Nephron (organoid): ENCODE data around the gene MCL1.
"Not testable (repeated sequence)": the region's sequence is repeated elsewhere in the genome, so short reads cannot be mapped to it uniquely, and the experiment has no call there.

Experiments used
- H3K27ac Mint-ChIP-seq, 3 experiments: 2 replicates each; pipeline ENCODE4 v1.8.0; 2020; ENCODE audit warnings: mixed read lengths in 3 of 3, mild to moderate bottlenecking in 2 of 3, moderate library complexity in 1 of 3
- H3K27me3 Mint-ChIP-seq: 2 replicates; pipeline ENCODE4 v1.8.0; 2021; ENCODE audit warnings: low read depth, mild to moderate bottlenecking, moderate library complexity, mixed read lengths
- H3K36me3 Mint-ChIP-seq: 2 replicates; pipeline ENCODE4 v1.8.0; 2020; ENCODE audit warnings: low read depth, mixed read lengths
- H3K4me1 Mint-ChIP-seq: 2 replicates; pipeline ENCODE4 v1.8.0; 2020; ENCODE audit warnings: mixed read lengths
- H3K4me3 Mint-ChIP-seq, 3 experiments: 2 replicates each; pipeline ENCODE4 v1.8.0; 2020; ENCODE audit warnings: mild to moderate bottlenecking in 3 of 3, mixed read lengths in 3 of 3, moderate library complexity in 2 of 3
- H3K9me3 Mint-ChIP-seq: 2 replicates; pipeline ENCODE4 v1.8.0; 2020; ENCODE audit warnings: mixed read lengths
- TF ChIP-seq, protein P1 (sequence below), 3 experiments: fragments of 200-600 bp; sonication (generic); IDR thresholded peaks; one replicate each; pipeline ENCODE4 v1.5.0; 2021; ENCODE audit warnings: antibody characterized with exemption in 3 of 3; ENCODE audit not compliant: unreplicated experiment in 3 of 3

The MCL1 gene

DNA sequence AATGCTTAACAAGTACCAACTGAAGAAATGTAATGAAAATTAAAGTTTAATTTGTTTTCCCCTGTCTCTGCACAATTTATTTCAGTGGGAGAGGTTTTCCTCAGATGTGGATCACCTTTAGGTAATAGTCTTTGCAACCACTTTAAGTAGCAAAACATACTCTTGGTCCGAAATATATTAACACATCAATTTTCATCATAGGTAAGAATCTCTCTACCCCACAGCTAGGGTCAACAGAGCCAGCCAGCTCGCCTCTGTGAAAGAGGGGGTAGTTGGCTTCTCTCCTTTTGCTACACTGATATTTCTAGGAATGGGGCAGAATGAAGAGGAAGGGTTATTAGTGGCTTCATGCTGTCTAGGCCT lies 24.8 kb upstream of the MCL1 start:
- Mint-ChIP-seq H3K4me3 (no peak overlapping the region), H3K9me3 (no peaks in the 10 kb centered on the region), H3K27ac (peak overlapping the region; percentile 80 to 93 (median 88)), H3K4me1 (peaks cover 7% of the 10 kb centered on the region), H3K36me3 (peaks cover 23% of the 10 kb centered on the region), H3K27me3 (no peaks in the 10 kb centered on the region)
- TF ChIP-seq, protein P1, sequence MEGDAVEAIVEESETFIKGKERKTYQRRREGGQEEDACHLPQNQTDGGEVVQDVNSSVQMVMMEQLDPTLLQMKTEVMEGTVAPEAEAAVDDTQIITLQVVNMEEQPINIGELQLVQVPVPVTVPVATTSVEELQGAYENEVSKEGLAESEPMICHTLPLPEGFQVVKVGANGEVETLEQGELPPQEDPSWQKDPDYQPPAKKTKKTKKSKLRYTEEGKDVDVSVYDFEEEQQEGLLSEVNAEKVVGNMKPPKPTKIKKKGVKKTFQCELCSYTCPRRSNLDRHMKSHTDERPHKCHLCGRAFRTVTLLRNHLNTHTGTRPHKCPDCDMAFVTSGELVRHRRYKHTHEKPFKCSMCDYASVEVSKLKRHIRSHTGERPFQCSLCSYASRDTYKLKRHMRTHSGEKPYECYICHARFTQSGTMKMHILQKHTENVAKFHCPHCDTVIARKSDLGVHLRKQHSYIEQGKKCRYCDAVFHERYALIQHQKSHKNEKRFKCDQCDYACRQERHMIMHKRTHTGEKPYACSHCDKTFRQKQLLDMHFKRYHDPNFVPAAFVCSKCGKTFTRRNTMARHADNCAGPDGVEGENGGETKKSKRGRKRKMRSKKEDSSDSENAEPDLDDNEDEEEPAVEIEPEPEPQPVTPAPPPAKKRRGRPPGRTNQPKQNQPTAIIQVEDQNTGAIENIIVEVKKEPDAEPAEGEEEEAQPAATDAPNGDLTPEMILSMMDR (IDR thresholded peaks at IDR 0.05; ENCODE audit: unreplicated experiment in 3 of 3), result no peak

DNA sequence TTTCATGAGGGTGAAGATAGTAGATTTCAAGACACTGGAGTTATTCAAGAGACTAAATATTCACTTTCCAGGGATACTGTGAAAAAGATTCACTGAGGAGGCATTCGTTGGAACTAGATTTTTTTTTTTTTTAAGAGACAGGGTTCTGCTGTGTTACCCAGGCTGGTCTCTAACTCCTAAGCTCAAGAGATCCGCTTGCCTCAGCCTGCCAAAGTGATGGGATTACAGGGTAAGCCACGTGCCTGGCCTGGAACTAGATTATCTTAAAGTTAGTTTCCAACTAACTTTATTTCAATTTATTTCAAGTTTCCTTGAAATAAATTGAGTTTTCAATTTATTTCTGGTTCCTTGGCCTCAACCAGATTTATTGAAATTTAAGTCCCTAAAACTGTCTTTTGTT lies 24.3 kb upstream of the MCL1 start:
- H3K4me3 Mint-ChIP-seq, result no peak overlapping the region
- H3K27me3 Mint-ChIP-seq, result no peaks in the 10 kb centered on the region
- peaks cover 7% of the 10 kb centered on the region for H3K4me1 Mint-ChIP-seq
- peaks cover 23% of the 10 kb centered on the region for H3K36me3 Mint-ChIP-seq
- H3K27ac Mint-ChIP-seq, result no peak overlapping the region
- TF ChIP-seq, protein P1 (IDR thresholded peaks at IDR 0.05; ENCODE audit: unreplicated experiment in 3 of 3), result no peak
- H3K9me3 Mint-ChIP-seq, result no peaks in the 10 kb centered on the region

DNA sequence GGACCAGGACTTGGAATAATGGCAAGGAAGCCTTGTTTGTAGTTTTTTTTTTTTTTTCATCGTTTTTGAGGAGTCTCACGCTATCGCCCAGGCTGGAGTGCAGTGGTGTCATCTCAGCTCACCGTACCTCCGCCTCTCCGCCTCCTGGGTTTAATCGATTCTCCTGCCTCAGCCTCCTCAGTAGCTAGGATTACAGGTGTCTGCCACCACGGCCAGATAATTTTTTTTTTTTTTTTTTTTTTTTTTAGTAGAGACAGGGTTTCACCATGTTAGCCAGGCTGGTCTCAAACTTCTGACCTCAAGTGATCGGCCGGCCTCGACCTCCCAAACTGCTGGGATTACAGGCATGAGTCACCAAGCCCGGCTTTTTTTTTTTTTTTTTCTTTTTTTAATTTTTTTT lies 23.0 kb upstream of the MCL1 start:
- H3K4me3 Mint-ChIP-seq, H3K27ac Mint-ChIP-seq, H3K27me3 Mint-ChIP-seq, H3K9me3 Mint-ChIP-seq, H3K4me1 Mint-ChIP-seq: not testable (repeated sequence)
- H3K36me3 Mint-ChIP-seq, result peaks cover 28% of the 10 kb centered on the region

DNA sequence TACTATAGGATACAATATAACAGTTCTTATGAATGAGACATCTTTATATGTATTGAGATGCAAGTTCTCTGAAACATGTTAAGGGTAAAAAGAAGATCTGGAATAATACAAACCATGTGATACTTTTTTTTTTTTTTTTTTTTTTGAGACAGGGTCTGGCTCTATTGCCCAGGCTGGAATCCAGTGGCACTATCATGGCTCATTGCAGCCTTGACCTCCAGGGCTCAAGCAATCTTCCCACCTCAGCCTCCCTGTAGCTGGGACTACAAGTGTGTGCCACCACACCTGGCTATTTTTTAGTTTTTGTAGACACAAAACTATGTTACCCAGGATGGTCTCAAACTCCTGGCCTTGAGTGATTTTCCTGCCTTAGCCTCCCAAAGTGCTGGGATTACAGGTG lies 22.1 kb upstream of the MCL1 start:
- H3K27ac Mint-ChIP-seq, result no peak overlapping the region
- no peaks in the 10 kb centered on the region for H3K9me3 Mint-ChIP-seq
- TF ChIP-seq, protein P1 (IDR thresholded peaks at IDR 0.05; ENCODE audit: unreplicated experiment in 3 of 3), result no peak
- no peaks in the 10 kb centered on the region for H3K27me3 Mint-ChIP-seq
- peaks cover 32% of the 10 kb centered on the region for H3K36me3 Mint-ChIP-seq
- no peak overlapping the region for H3K4me3 Mint-ChIP-seq
- H3K4me1 Mint-ChIP-seq, result peaks cover 7% of the 10 kb centered on the region

DNA sequence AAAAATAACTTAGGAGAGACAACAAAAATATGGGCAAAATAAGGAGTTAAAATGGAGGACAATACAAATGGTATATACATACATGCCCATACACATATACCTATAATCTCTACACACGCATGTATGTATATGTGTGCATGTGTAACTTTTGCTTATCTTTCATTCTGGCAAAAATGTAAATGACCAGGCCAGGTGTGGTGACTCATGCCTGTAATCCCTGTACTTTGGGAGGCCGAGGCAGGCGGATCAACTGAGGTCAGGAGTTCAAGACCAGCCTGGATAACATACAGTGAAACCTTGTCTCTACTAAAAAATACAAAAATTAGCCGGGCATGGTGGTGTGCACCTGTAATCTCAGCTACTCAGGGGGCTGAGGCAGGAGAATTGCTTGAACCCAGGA lies 18.9 kb upstream of the MCL1 start:
- H3K4me1 Mint-ChIP-seq, H3K9me3 Mint-ChIP-seq, H3K4me3 Mint-ChIP-seq, H3K27ac Mint-ChIP-seq, H3K27me3 Mint-ChIP-seq: not testable (repeated sequence)
- H3K36me3 Mint-ChIP-seq, result peaks cover 42% of the 10 kb centered on the region

DNA sequence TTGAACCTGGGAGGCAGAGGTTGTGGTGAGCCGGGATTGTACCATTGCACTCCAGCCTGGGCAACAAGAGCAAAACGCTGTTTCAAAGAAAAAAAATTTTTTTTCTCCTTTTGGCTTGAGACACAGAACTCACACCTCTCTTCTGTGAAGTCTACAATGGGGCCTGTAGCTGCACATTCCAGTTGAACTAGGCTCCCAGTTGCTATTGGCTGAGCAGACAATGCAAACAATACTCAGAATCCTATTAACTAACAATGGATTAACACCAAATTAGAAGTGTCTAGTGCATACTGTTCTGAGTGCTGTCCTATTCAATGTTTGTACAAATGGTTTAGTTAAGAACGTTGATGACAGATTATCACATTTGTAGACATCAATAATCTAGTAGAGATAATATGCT lies 17.6 kb upstream of the MCL1 start:
- Mint-ChIP-seq H3K27me3 (no peaks in the 10 kb centered on the region), H3K9me3 (peaks cover 3% of the 10 kb centered on the region), H3K4me3 (no peak overlapping the region), H3K36me3 (peaks cover 43% of the 10 kb centered on the region), H3K4me1 (no peaks in the 10 kb centered on the region), H3K27ac (no peak overlapping the region)
- TF ChIP-seq, protein P1 (IDR thresholded peaks at IDR 0.05; ENCODE audit: unreplicated experiment in 3 of 3), result no peak

DNA sequence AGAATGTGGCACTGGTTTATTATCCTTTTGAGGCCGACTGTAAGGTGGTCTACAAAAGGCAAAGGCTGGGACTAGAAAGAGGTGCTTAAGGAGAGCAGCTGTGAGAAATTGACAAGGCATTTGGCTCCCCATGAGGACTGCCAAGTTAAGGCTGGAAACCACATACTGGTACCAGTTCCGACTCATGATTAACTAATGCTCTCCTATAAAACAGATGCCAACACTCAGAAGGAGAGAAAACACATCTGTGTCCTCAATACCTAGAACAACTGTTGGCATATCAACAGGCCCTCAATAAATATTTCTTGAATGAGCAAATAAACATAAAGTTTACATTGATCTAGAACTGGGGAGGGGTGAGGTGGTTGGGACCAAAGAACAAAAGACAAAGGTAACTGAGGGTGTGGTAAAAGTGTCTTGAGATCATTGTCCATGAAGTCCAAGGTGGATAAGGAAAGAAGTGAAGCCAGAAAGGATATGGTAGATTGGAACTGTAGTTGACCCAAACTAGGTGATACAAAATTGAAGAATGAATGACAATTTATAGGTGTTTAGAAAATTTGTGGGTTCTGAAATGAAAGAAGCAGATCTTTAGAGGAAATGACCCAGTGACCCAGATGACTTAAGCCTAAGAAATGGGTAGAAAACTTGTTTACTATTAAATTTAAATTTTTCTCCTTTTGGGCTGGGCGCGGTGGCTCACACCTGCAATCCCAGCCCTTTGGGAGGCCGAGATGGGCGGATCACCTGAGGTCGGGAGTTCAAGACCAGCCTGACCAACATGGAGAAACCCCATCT lies 16.9 kb upstream of the MCL1 start:
- Mint-ChIP-seq H3K27me3 (no peaks in the 10 kb centered on the region), H3K36me3 (peaks cover 43% of the 10 kb centered on the region), H3K4me1 (no peaks in the 10 kb centered on the region), H3K4me3 (no peak overlapping the region), H3K27ac (no peak overlapping the region), H3K9me3 (peaks cover 3% of the 10 kb centered on the region)
- TF ChIP-seq, protein P1 (IDR thresholded peaks at IDR 0.05; ENCODE audit: unreplicated experiment in 3 of 3), result no peak
